A673 (cell line): ENCODE data around the gene FMN2. TPM values are rescaled to one million over a fixed set of nuclear protein-coding genes. Genes with fewer than 3 reads are reported as not detected.

ENCODE experiments used
- BruUV-seq: library from RNA; stranded (reverse); fragments of 400-500 nt; replicated peaks from 2 replicates; lab custom pipeline; 2021; lab: Mats Ljungman, UMichigan
- CTCF ChIA-PET: fragments of 300-600 bp; sonication (Branson Sonifier 250); formaldehyde crosslinking; loops from one replicate; lab custom pipeline; 2022; ENCODE audit warnings: antibody characterized with exemption; lab: Charles Lee
- POLR2A ChIA-PET: fragments of 300-600 bp; sonication (Branson Sonifier 250); formaldehyde crosslinking; loops from one replicate; lab custom pipeline; 2022; ENCODE audit warnings: antibody characterized with exemption; ENCODE audit not compliant: low non-redundant PET; lab: Charles Lee
- DNase-seq: peaks from one replicate; pipeline ENCODE4 v3.0.0-alpha.2; 2015; ENCODE audit warnings: low spot score
- H3K27ac ChIP-seq: fragments of 200-600 bp; sonication (generic); 2 replicates; pipeline ENCODE4 v1.5.1; 2016; ENCODE audit warnings: mixed run types, low read depth, mild to moderate bottlenecking, mixed read lengths, antibody characterized with exemption, low read length; ENCODE audit not compliant: poor library complexity, severe bottlenecking
- H3K27me3 ChIP-seq: fragments of 200-600 bp; sonication (generic); replicated peaks from 2 replicates; pipeline ENCODE4 v1.6.1; 2017; ENCODE audit warnings: mixed run types, low read depth, mild to moderate bottlenecking, mixed read lengths, antibody characterized with exemption, low read length; ENCODE audit not compliant: insufficient read depth, poor library complexity
- H3K36me3 ChIP-seq: fragments of 200-600 bp; sonication (generic); 2 replicates; pipeline ENCODE4 v1.6.1; 2016; ENCODE audit warnings: mixed run types, mild to moderate bottlenecking, mixed read lengths, antibody characterized with exemption, low read length; ENCODE audit not compliant: insufficient read depth, poor library complexity, severe bottlenecking
- H3K4me1 ChIP-seq: fragments of 200-600 bp; sonication (generic); 2 replicates; pipeline ENCODE4 v1.6.1; 2017; ENCODE audit warnings: mixed run types, mild to moderate bottlenecking, mixed read lengths, antibody characterized with exemption, low read length; ENCODE audit not compliant: insufficient read depth, poor library complexity, severe bottlenecking
- H3K4me3 ChIP-seq: fragments of 200-600 bp; sonication (generic); 2 replicates; pipeline ENCODE4 v1.5.1; 2016; ENCODE audit warnings: low read depth, mixed run types, mild to moderate bottlenecking, mixed read lengths, low read length; ENCODE audit not compliant: poor library complexity, severe bottlenecking
- H3K9me3 ChIP-seq: fragments of 200-600 bp; sonication (generic); 2 replicates; pipeline ENCODE4 v1.6.1; 2016; ENCODE audit warnings: mixed run types, low read depth, mild to moderate bottlenecking, mixed read lengths, antibody characterized with exemption, low read length; ENCODE audit not compliant: poor library complexity, severe bottlenecking
- CTCF ChIP-seq: fragments of 300-800, 200-600 bp; sonication (generic); conservative IDR thresholded peaks from 2 replicates; pipeline ENCODE4 v1.5.1; 2017; ENCODE audit warnings: low read depth, mild to moderate bottlenecking, antibody characterized with exemption, low read length, moderate library complexity, mixed read lengths
- EZH2 ChIP-seq: fragments of 200-600 bp; sonication (generic); IDR thresholded peaks from 2 replicates; pipeline ENCODE4 v1.6.1; 2017; ENCODE audit warnings: borderline replicate concordance, low read depth, mild to moderate bottlenecking, mixed read lengths, antibody characterized with exemption, low read length; ENCODE audit not compliant: poor library complexity, severe bottlenecking
- intact Hi-C: fragments of 100-400 bp; cut with micrococcal nuclease; formaldehyde crosslinking; loops from one replicate; pipeline ENCODE4 v1.10.0; 2022; ENCODE audit not compliant: unreplicated experiment
- total RNA-seq: library from RNA; stranded (reverse); gene quantifications from 2 replicates; pipeline ENCODE4 v1.2.3, GENCODE V29; 2021

The FMN2 gene
- total RNA-seq, 1 experiment from 2014 or later, result not detected

- BruUV-seq, result no TSS peak
- TF ChIP-seq CTCF (no peak), EZH2 (no peak)
- DNase-seq, result no peak
- no peaks in the 10 kb centered on the region for H3K4me1 ChIP-seq
- no peak overlapping the region for H3K27ac ChIP-seq
- POLR2A ChIA-PET, result no interaction called here
- no peaks in the 10 kb centered on the region for H3K9me3 ChIP-seq
- CTCF ChIA-PET, result no interaction called here
- intact Hi-C loops, result no loop called here
- no peaks in the 10 kb centered on the region for H3K36me3 ChIP-seq
- no peak overlapping the region for H3K4me3 ChIP-seq
- no peaks in the 10 kb centered on the region for H3K27me3 ChIP-seq
Measured at GRCh38 chr1:240308096-240308495, 216.4 kb downstream of the FMN2 start.

DNA sequence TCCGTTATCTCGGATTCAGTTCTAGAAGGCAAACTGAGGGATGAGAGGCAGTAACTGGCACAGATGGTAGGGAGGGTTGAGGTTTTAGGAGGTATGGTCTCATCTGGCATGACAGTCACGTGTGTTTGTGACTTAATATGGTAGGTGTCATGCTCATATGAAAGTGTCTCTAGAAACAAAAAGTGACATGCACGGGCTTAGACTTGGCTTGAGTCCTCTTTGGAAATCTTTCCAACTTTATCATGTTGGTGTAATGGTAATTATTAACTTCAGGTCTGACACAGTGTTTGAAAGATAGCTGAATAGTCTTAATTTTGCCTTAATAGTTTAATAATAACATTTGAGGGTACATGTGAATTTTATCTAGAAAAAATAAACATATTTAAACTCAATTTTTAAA lies 218.1 kb downstream of the FMN2 start:
- no peaks in the 10 kb centered on the region for H3K36me3 ChIP-seq
- H3K27ac ChIP-seq, result no peak overlapping the region
- DNase-seq, result no peak
- H3K4me1 ChIP-seq, result no peaks in the 10 kb centered on the region
- CTCF ChIA-PET, result no interaction called here
- POLR2A ChIA-PET, result no interaction called here
- no peaks in the 10 kb centered on the region for H3K27me3 ChIP-seq
- intact Hi-C loops, result no loop called here
- no peak overlapping the region for H3K4me3 ChIP-seq
- TF ChIP-seq EZH2, result no peak
- TF ChIP-seq CTCF, result no peak
- BruUV-seq, result no TSS peak
- H3K9me3 ChIP-seq, result no peaks in the 10 kb centered on the region

- Histone ChIP-seq H3K9me3 (no peaks in the 10 kb centered on the region), H3K4me3 (no peak overlapping the region), H3K27me3 (no peaks in the 10 kb centered on the region), H3K4me1 (no peaks in the 10 kb centered on the region), H3K36me3 (no peaks in the 10 kb centered on the region), H3K27ac (no peak overlapping the region)
- DNase-seq, result no peak
- ChIA-PET POLR2A (no interaction called here), CTCF (no interaction called here)
- BruUV-seq, result no TSS peak
- intact Hi-C loops, result no loop called here
- no peak for TF ChIP-seq CTCF
- no peak for TF ChIP-seq EZH2
Measured at GRCh38 chr1:240310226-240310925, 218.7 kb downstream of the FMN2 start.
